Activated CD4-positive, CD25-positive, alpha-beta regulatory T cell treated with anti-CD3 and anti-CD28 coated beads, Interleukin-2, amount 50 U/mL, for 24 hours (primary cell): Measurements from ENCODE around the gene DERA.

Source experiments
- ATAC-seq, 2 donors: fragments of 150-1000 bp; cut with Tn5 transposase; one replicate each; pipeline ENCODE4 v1.10.0; 2021; ENCODE audit warnings: mild to moderate bottlenecking in 1 of 2, moderate library complexity in 1 of 2

Gene DERA

GRCh38 chr12:16086942-16087341 is 175.8 kb downstream of the DERA start:
- ATAC-seq, result no peak
